LNCaP clone FGC (cell line): ENCODE measurements around the gene ZNF335.
"Not testable (repeated sequence)": the region's sequence is repeated elsewhere in the genome, so short reads cannot be mapped to it uniquely, and the experiment has no call there.

ENCODE experiments used
- DNase-seq: peaks from one replicate; pipeline ENCODE4 v3.0.0-alpha.2; 2011; ENCODE audit warnings: low read depth
- H3K4me3 ChIP-seq: 2 replicates; pipeline ENCODE4 v1.5.1; 2011; ENCODE audit warnings: mild to moderate bottlenecking, low read depth, low read length, control low read depth
- CTCF ChIP-seq: IDR thresholded peaks from 2 replicates; pipeline ENCODE4 v1.5.1; 2012; ENCODE audit warnings: mild to moderate bottlenecking; ENCODE audit not compliant: control insufficient read depth, insufficient read depth; ENCODE audit errors: extremely low read depth

ZNF335 gene

DNA sequence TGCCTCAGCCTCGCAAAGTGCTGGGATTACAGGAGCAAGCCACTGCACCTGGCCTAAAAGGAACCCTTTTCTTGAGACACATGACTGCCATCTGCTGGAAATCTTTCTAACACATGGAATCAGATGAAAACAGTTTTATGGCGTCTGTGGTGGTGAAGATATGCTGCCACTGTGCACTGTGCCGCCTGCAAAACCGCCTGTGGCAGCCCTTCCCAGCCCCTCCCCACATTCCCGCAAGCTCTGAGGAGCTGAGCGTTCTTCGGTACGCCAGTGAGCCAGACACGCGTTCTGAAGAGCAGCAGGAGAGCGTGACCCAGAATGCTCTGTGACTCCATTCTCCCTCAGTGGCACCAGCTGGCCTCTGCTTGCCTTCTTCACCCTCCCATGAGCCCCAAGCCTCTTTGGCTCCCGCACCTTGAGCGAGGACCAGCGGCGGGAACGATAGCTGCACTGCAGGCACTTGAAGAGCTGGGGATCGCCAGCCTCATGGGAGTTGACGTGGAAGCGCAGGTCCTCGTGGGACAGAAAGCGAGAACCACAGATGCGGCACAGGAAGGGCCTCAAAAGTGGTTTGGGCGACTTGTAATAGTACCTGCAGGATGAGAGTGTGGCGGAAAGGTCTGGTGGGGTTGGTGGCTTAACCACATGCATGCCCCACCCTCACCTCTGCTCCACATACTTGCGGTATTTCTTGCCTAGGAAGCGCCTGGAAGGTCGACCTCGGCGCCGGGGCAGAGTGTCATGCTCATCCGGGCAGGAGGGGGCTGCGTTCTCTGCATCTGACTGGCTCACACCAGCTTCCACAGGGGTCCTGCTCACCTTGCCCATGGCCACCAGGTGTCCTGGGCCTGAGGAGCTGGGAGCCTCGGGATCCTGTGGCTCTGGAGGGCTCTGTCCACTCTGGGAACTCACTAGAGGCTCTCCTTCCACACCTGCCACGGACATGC, 8.7 kb downstream of the ZNF335 start:
- TF ChIP-seq CTCF: peak; percentile 64
- peak; percentile 14 for DNase-seq
- no peak overlapping the region for H3K4me3 ChIP-seq

DNA sequence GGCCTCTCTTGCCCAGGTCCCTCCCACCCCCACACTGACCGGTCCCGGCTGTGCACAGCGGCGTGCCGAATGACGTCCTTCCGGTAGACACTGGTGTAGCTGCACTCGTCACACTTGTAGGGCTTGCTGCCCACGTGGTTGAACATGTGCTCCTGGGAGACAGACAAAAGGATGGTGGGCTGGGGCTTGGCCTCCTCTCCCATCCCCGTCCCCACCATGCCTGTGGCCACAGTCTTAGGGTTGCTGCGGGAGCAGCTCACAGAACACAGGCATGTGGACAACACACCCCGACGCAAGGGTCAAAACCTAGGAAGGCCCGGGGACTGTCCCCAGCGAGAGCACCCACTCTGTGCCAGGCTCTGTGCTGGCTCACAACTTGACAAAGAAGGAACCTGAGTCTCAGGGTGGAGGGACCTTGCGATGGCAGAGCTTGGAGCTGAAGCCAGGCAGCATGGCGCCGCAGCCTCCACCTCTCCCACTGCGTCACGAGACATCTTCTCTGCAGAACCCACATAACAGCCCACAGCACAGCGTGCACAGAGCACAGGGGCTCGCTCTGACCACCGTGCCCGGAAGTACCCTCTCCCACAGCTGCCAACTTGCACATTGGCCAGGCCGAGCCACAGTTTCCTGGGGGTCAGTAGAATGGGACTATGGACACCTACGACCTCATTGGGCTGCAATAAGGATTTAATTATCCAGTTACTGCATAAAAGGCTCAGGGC, 9.8 kb downstream of the ZNF335 start:
- no peak for DNase-seq
- TF ChIP-seq CTCF: no peak
- H3K4me3 ChIP-seq: no peak overlapping the region

DNA sequence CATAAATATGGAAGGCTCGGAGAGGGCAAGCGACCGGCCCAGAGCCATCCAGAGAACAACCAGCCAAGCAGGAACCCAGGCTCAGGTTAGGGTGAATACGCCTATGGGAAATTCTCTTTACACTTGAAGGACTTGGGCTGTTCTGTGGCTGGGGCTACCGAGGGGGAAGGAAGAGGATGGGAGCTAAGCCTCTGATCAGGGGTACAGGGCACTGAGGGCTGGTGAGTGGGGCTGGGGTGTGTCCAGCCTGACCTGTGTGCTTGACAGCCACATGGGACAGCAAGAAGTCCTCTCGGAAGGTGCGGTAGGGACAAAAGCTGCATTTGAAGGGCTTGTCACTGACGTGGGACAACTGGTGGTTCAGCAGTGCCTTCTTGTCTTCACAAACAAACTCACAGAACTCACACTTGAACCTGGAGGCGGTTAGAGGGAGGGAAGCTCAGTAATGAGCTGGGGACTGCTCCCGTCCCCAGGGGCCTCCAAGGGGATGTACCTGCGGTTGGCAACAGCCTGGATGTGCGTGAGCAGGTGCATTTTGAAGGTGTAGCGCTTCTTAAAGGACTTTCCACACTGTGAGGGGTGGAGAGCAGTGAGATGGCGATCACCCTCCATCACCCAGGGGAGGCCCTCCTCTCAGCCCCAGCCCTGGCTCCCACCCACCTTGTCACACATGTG, 11.9 kb downstream of the ZNF335 start:
- no peak for TF ChIP-seq CTCF
- no peak for DNase-seq
- H3K4me3 ChIP-seq: no peak overlapping the region

DNA sequence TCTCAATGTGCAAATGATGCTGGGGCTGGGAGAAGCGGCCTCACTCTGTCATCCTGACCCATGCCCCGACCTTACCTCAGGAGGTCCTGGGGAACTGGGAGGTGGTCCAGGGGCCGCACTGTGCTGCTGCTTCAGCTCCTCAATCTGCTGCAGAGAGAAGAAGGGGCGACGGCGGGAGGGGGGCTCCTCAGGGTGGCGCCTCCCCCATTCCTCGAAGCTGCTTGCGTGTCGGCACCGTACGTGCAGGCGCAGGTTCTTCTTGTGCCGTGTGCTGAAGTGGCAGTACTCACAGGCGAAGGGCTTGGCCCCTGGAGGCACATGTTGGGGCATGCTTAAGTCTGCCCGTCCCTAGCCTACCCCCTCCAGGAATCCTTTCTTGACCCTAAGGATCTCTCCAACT, 12.9 kb downstream of the ZNF335 start:
- H3K4me3 ChIP-seq: no peak overlapping the region
- no peak for TF ChIP-seq CTCF
- DNase-seq: no peak

GRCh38 chr20:45958593-45958992, 13.4 kb downstream of the ZNF335 start:
- DNase-seq: no peak
- TF ChIP-seq CTCF: no peak

GRCh38 chr20:45957021-45957941, 14.7 kb downstream of the ZNF335 start:
- no peak for DNase-seq
- TF ChIP-seq CTCF: no peak

More at GRCh38 chr20:45958593-45958992, 13.4 kb downstream of the ZNF335 start:
- no peak overlapping the region for H3K4me3 ChIP-seq

GRCh38 chr20:45956326-45956725, 15.7 kb downstream of the ZNF335 start:
- H3K4me3 ChIP-seq, DNase-seq: not testable (repeated sequence)

More at GRCh38 chr20:45957021-45957941, 14.7 kb downstream of the ZNF335 start:
- H3K4me3 ChIP-seq: no peak overlapping the region
